ENCODE data around the gene LMLN.

DNA sequence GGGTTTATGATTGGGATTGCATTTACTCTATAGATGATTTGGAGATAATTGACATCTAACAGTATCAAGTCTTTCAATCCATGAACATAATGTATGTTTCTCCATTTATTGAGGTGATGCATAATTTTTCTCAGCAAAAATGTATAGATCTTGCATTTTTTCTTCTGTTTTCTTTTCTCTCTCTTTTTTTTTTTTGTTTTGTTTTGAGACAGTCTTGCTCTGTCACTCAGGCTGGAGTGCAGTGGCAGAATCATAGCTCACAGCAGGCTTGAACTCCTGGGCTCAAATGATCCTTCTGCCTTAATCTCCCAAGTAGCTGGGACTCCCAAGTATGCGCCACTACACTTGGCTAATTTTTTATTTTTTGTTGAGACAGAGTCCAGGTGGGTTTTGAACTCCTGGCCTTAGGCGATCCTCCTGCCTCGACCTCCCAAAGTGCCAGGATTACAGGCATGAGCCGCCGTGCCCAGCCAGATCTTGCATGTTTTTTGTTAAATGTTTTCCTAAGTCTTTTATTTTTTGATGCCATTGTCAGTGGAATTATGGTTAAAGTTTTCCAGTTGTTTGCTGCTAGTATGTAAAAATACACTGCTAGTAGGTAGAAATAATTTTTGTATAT lies 3.1 kb downstream of the LMLN start:
- TF ChIP-seq EZH2 (IDR thresholded peaks at IDR 0.05; ENCODE audit: low read length, missing control alignments): no peak
- TF ChIP-seq CTCF (conservative IDR thresholded peaks at IDR 0.05 in 1 of 2, IDR thresholded peaks at IDR 0.05 in 1 of 2; ENCODE audit: low read depth in 1 of 2, low read length in 2 of 2): no peak

All from fibroblast of lung (primary cell).